Measurements from ENCODE around the gene ARAP3. TPM values are rescaled to one million over a fixed set of nuclear protein-coding genes. Genes with fewer than 3 reads are reported as not detected.
"Not testable (repeated sequence)": the region's sequence is repeated elsewhere in the genome, so short reads cannot be mapped to it uniquely, and the experiment has no call there.

ARAP3 gene
- total RNA-seq, 1 experiment from 2014 or later = 15.1 TPM

- BruUV-seq (replicated peaks) = no TSS peak
- TF ChIP-seq REST (IDR thresholded peaks at IDR 0.05; ENCODE audit: low read depth) (no peak), SP1 (IDR thresholded peaks at IDR 0.05; ENCODE audit: low read depth) (no peak), EZH2 (IDR thresholded peaks at IDR 0.05) (no peak), YY1 (IDR thresholded peaks at IDR 0.05; ENCODE audit: extremely low read depth, insufficient replicate concordance, low read depth, low read length) (no peak), ZNF274 (IDR thresholded peaks at IDR 0.05; ENCODE audit: low read depth, low read length) (no peak)
- Histone ChIP-seq H3K9ac (ENCODE audit: low read length) (no peak overlapping the region), H2AFZ (ENCODE audit: low read depth, low read length, poor library complexity, severe bottlenecking) (no peak overlapping the region), H3K27ac (ENCODE audit: low read depth, low read length) (no peak overlapping the region), H3K9me2 (ENCODE audit: insufficient read depth) (no peaks in the 10 kb centered on the region), H3K9me3 (ENCODE audit: control insufficient read depth in 1 of 2, insufficient read depth in 1 of 2, low read depth in 1 of 2, low read length in 2 of 2) (no peaks in the 10 kb centered on the region), H4K20me1 (ENCODE audit: insufficient read depth) (peaks cover 10% of the 10 kb centered on the region; the same call in 1 of the 2 replicates), H3K79me2 (ENCODE audit: insufficient read depth, low read length) (peaks cover 97% of the 10 kb centered on the region), H3K4me1 (ENCODE audit: control insufficient read depth in 1 of 2, insufficient read depth in 2 of 2, low read length in 2 of 2) (peaks cover 0 to under 1% of the 10 kb centered on the region in 2 experiments; a peak in 1 of 4 replicates), H3K4me2 (ENCODE audit: low read length) (no peak overlapping the region), H3K4me3 (replicated peaks in 1 of 2; ENCODE audit: low read depth in 1 of 2, low read length in 2 of 2) (no peak overlapping the region), H3K27me3 (ENCODE audit: insufficient read depth, low read length) (no peaks in the 10 kb centered on the region), H3K36me3 (ENCODE audit: control insufficient read depth in 1 of 2, insufficient read depth in 2 of 2, low read length in 2 of 2) (peaks cover 0 to under 1% of the 10 kb centered on the region in 2 experiments; a peak in 1 of 4 replicates)
- RAD21 ChIA-PET (ENCODE audit: low non-redundant PET in 1 of 2, low total read pairs in 2 of 2, uncharacterized antibody in 2 of 2, unreplicated experiment in 2 of 2) = no interaction called here
- POLR2A ChIA-PET = no interaction called here
- intact Hi-C loops (cut with micrococcal nuclease) = no loop called here
- CTCF ChIA-PET = interaction anchor here (1.3 kb wide), 1 partner anchor 19 kb away, joined by 4 read pairs; no protein-coding TSS in a partner anchor
- ATAC-seq (no peak), DNase-seq (ENCODE audit: low read depth, low spot score) (no peak)
Observed at GRCh38 chr5:141611289-141611688, 70.7 kb downstream of the ARAP3 start.

GRCh38 chr5:141609921-141610320 is 72.1 kb downstream of the ARAP3 start:
- CTCF ChIA-PET = interaction anchor here (1.0 kb wide), 1 partner anchor 9 kb away, joined by 3 read pairs; the partner anchor contains the start of gene DIAPH1
- BruUV-seq (replicated peaks); H3K4me3 ChIP-seq (replicated peaks in 1 of 2; ENCODE audit: low read depth in 1 of 2, low read length in 2 of 2); intact Hi-C loops (cut with micrococcal nuclease); H4K20me1 ChIP-seq (ENCODE audit: insufficient read depth); ATAC-seq; H2AFZ ChIP-seq (ENCODE audit: low read depth, low read length, poor library complexity, severe bottlenecking); H3K9me2 ChIP-seq (ENCODE audit: insufficient read depth); H3K9ac ChIP-seq (ENCODE audit: low read length); H3K9me3 ChIP-seq (ENCODE audit: control insufficient read depth in 1 of 2, insufficient read depth in 1 of 2, low read depth in 1 of 2, low read length in 2 of 2); DNase-seq (ENCODE audit: low read depth, low spot score); H3K4me2 ChIP-seq (ENCODE audit: low read length); H3K27ac ChIP-seq (ENCODE audit: low read depth, low read length); RAD21 ChIA-PET (ENCODE audit: low non-redundant PET in 1 of 2, low total read pairs in 2 of 2, uncharacterized antibody in 2 of 2, unreplicated experiment in 2 of 2); POLR2A ChIA-PET; H3K27me3 ChIP-seq (ENCODE audit: insufficient read depth, low read length); H3K36me3 ChIP-seq (ENCODE audit: control insufficient read depth in 1 of 2, insufficient read depth in 2 of 2, low read length in 2 of 2): not testable (repeated sequence)
- Histone ChIP-seq H3K79me2 (ENCODE audit: insufficient read depth, low read length) (peaks cover 98% of the 10 kb centered on the region), H3K4me1 (ENCODE audit: control insufficient read depth in 1 of 2, insufficient read depth in 2 of 2, low read length in 2 of 2) (peaks cover under 1 to 11% of the 10 kb centered on the region in 2 experiments; a peak in 3 of 4 replicates)
